ENCODE measurements around the gene DDO.
"Not testable (repeated sequence)": the region's sequence is repeated elsewhere in the genome, so short reads cannot be mapped to it uniquely, and the experiment has no call there.

The DDO gene, protein sequence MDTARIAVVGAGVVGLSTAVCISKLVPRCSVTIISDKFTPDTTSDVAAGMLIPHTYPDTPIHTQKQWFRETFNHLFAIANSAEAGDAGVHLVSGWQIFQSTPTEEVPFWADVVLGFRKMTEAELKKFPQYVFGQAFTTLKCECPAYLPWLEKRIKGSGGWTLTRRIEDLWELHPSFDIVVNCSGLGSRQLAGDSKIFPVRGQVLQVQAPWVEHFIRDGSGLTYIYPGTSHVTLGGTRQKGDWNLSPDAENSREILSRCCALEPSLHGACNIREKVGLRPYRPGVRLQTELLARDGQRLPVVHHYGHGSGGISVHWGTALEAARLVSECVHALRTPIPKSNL

DNA sequence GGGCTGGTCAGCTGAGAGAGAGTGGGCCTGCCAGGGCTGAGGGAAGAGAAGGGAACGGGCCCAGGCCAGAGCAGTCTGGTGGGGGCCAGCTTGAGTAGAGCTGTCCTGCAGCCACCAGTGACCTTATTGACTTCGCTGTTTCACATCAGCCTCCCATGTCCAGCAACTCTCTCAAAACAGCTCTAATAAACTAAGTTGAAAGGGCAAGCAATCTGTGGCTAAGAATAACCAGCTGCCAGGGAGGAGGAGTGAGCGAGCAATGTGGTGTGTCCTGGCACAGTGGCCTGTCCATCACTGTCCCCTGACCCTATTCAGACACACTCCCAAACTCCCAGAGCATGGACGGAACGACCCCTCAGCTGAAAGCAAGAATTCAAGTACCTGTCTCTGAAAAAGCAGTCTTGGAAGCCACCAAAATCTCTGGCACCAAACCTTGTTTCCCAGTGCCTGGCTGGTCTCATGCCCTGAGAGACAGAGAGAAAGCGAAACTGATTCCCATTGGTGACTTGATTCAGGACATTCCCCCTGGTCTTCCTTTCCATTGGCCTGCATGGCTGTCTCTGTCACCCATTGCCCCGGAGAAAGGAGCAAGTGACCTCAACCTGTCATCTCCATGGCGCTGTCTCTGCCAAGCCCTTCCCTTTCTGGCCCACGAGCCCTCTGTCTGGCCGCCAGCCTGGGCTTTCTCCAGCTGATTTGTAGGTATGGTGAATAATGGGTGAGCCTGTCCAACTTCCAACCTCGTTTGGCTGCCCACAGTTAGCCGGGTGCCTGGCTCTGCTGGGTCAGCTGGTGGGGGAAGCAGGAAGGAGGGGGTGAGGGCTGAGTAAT lies at the start of gene DDO:
DDO (minus strand) TSS at position 490 of the 831 bp plus-strand sequence. CDS start 2,113 bp downstream, outside the sequence.
- no peak for DNase-seq (ENCODE audit: low read depth)

DNA sequence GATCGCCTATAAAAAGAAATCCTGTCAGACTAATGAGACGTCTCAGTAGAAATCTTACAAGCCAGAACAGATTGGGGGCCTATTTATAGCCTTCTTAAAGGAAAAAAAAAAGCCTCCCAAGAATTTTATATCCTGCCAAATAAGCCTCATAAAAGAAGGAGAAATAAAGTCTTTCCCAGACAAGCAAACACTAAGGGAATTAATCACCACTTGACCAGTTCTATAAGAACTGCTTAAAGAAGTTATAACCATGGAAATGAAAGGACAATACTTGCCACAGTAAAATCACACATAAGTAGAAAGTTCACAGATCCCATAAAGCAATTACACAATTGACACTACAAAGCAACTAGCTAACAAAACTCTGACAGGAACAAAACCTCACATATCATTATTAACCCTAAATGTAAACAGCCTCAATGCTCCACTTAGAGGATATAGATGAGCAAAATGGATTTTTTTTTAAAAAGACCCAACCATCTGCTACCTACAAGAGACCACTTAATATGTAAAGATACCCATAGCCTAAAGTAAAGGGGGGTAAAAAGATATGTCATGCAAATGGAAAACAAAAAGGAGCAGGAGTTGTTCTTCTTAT lies 47.6 kb upstream of the DDO start:
- DNase-seq (ENCODE audit: low read depth), result no peak

DNA sequence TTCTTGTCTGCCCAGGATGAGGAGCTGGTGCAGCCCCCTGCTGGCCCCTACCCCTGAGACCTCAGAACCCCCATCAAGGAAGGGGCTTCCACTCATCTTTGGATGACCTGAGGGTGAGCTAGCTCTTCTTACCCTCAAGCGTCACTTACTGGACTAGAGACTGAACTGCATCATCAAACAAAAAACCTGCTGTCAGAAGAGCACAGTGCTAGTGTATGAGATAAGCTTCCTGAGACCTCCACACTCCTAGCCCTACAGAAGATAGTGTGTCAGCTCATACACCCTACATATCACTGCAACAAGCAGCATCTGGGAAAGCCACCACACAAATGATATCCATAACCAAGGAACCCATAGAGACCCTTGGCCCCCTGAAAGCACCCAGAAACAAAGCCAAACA lies 46.0 kb upstream of the DDO start:
- DNase-seq (ENCODE audit: low read depth), result no peak

- no peak for DNase-seq (ENCODE audit: low read depth)
Measured at GRCh38 chr6:110459137-110459536, 43.8 kb upstream of the DDO start.

DNA sequence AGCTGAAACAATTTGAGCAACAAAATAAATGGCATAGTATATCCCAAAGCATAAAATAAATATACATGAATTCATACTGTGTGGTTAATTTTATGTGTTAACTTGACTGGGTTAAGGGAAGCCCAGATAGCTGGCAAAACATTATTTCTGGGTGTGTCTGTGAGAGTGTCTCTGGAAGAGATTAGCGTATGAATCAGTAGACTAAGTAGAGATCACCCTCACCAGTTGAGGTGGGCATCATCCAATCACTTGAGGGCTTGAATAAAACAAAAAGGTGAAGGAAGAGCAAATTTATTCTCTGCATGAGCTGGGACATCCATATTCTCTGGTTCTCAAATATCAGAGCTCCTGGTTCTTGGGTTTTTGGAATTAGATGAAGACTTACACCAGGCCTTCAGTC lies 43.1 kb upstream of the DDO start:
- no peak for DNase-seq (ENCODE audit: low read depth)

GRCh38 chr6:110457567-110458175 lies 42.3 kb upstream of the DDO start:
- DNase-seq (ENCODE audit: low read depth), result not testable (repeated sequence)

DNA sequence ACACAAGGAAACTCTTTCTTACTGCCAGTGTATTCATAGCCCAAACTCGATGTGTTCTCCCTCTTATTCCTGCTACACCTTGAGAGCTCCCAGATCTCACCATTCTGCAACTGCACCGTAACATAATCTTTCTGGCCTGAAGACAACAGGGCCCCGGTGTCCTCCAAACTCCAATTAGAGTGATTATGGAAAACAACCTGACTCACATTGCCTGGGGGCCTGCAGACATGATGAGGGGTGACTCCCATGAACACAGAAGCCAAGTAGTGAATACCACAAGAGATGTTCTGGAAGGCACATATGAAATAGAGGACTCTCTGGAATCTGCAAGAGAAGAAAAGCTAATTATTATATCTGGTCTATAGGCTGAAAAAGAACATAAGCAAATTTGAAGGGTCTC lies 41.3 kb upstream of the DDO start:
- DNase-seq (ENCODE audit: low read depth), result no peak

GRCh38 chr6:110449541-110449895 lies 34.1 kb upstream of the DDO start:
- DNase-seq (ENCODE audit: low read depth), result no peak

- no peak for DNase-seq (ENCODE audit: low read depth)
Measured at GRCh38 chr6:110448846-110449540, 33.6 kb upstream of the DDO start.

- DNase-seq (ENCODE audit: low read depth), result no peak
Measured at GRCh38 chr6:110447761-110448160, 32.4 kb upstream of the DDO start.

- no peak for DNase-seq (ENCODE audit: low read depth)
Measured at GRCh38 chr6:110446405-110446804, 31.0 kb upstream of the DDO start.

DNA sequence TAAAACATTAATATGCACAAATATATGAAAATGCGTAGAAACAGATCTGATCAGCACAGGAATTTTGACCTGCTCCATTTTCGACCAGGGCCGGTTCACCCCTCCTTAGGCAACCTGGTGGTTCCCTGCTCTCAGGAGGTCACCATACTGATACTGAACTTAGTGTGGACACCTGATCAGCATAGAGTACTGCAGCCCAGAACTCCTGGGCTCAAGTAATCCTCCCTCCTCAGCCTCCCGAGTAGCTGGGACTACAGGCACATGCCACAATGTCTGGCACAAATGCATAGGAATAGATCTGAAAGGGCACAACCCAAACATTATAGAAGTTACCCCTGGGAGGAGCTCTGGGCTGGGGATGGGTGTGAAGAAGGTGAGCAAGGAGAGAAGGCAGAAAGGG lies 24.7 kb upstream of the DDO start:
- DNase-seq (ENCODE audit: low read depth), result no peak

DNA sequence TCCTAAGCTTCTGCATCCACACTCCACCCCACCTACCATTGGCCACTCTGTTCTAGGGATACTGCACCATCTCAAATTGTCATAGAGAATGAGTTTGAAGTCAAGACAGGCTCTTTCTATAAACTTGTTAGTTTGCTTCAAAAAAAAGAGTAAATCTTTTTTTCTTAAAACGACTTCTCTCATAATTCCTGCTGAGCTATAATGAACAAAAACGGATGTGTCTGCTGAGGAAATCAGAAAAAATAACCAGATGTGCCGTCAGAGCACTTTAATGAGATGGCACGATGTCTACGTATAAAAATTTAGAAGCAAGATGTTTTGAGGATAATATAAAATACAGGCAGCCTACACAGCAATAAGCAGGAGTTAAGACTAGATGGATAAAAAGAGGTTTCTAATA lies 24.0 kb upstream of the DDO start:
- no peak for DNase-seq (ENCODE audit: low read depth)

DNA sequence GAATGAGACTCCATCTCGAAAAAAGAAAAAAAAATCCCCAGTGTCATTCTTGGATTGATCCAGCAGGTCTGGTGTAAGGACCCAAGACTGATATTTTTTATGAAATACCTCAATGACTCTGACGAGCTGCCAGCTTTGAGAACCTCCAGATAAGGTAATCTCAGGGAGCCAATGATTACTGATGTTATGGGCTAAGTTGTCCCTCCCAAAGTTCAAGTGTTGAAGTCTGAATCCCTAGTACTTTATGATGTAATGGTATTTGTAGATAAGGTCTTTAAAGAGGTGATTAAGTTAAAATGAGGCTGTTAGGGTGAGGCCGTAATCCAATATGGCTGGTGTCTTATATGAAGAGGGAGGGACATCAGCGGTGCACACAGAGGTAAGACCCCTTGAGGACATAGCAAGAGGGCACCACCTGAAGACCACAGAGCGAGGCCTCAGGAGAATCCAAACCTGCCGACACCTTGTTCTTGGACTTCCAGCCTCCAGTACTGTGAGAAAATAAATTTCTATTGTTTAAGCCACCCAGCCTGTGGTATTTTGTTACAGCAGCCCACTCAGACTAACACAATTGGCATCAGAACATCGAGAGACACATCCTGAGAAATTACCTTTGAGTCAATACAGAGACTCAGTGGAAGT lies 19.7 kb upstream of the DDO start:
- DNase-seq (ENCODE audit: low read depth), result no peak

DNA sequence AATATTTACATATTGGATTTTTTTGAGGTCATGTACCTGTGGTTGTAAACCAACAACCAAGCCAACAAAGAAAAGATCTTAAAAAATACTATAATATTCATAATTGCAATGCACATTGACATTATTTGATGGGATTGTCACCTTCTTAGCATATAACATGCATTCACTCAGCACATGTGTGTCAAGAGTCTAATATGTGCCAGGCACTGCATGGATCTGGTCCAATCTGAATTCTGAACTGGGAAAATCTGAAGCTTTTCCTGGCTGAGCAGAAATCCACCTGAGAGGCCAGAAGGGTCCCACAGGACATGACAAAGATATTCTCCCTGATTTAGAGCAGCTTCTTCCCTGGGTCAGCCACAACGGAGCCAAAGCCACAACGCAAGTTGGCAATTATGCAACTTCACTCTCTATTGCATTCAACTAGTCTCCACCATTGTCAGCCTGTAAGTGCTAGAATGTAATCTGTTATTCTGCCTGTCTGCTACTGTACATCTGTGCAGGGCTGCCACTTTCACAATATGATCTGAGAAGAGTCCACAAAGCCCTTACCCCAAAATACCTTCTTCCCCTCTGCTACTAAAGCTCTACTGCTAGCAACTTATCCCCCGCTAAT lies 17.0 kb upstream of the DDO start:
- no peak for DNase-seq (ENCODE audit: low read depth)

DNA sequence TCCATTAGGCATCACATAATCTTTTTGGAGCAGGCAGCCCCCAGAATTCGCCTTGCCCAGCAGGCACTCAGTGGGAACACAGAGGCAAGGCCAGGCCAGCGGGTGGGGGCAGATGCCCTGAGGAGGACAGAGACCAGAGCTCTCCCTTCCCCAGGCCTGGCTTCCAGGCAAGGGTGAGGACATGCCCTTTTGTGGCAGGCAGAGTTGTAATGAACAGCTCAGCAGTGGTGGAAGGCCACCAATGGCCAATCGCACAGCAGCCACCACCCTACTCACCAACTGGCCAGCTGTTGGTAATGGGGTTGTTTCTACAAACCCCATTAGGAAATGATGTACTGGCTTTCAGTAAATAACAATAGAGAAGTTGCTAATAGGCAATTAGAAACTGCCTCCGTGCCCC lies 15.4 kb upstream of the DDO start:
- no peak for DNase-seq (ENCODE audit: low read depth)

DNA sequence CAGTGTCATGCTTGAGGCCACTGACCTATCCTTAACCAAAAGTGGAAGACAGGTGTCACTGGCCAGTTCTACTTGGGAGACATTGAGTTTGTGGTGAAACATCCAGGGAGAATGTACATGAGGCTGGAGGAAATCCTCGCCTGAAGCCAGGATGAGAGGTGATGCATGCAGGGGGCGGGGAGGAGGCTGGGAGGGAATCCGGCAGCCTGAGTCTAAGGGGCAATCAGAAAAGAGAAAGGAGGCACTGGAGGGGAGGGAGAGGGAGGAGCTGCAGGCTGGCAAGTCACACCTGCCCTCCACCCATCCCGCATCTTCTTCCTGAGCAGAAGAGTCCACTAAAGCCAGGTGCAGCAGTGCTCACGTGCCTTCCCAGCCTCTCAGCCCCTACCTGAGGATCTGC lies 14.9 kb upstream of the DDO start:
- no peak for DNase-seq (ENCODE audit: low read depth)

GRCh38 chr6:110428153-110428552 lies 12.8 kb upstream of the DDO start:
- DNase-seq (ENCODE audit: low read depth), result no peak

DNA sequence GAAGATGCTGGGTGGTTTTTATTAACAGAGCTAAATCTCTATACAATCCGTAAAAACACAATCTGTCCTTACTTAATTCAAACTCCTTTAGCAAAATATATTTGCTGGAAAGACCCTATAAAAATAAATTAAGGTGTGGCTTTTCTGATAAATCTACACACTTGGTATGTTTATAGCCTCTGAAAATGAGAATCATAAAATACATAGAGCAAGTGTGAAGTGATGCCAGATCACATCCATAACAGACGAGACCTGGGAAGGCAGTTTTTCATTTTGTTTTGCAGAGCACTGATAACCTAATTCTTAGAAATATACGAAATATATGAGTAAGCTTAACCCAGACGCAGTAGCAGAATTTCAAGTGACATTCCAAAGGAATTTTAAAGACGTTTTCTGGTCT lies 10.4 kb upstream of the DDO start:
- no peak for DNase-seq (ENCODE audit: low read depth)

DNA sequence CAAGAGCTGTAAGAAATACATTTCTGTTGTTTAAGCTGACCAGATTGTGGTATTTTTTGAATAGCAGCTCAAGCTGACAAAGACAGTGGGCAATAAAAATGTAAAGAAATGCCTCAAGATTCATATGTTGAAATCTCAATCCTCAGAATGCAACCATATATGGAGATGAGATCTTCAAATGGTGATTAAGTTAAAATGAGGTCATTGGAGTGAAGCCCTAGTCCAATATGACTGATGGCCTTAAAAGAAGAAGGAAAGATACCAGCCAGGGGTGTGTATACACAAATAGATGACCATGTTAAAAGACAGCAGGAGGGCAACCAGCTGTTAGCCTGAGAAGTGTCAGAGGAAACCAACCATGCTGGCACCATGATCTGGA lies 7.1 kb upstream of the DDO start:
- DNase-seq (ENCODE audit: low read depth), result no peak

DNA sequence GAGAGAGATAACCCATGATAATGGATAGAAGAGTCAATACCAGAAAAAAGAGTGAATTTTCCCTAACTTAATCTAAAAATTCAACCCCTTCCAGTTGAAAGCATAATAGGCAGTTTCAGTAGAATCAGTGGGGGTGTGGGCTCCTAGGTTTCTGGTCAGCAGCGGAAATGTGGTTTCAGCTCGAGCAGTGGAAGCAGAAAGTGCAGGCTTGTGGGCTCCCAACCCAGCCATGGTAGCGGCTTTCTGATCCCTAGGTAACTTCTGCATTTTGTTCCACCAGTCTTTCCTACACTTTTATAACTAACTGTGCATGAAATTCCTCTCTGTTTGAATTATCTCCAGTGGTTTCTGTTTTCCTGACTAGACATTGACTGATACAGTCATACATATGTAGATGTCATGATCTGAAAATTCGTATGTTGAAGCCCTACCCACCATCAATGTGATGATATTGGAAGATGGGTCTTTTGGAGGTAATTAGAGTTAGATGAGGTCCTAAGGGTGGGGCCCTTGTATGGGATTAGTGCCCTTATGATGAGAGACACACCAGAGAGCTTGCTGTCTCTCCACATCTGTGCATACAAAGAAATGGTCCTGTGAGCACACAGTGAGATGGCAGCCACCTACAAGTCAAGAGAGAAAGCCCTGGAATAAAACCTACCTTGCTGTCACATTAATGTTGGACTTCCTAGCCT lies 6.5 kb upstream of the DDO start:
- no peak for DNase-seq (ENCODE audit: low read depth)
